GF-D8 (cell line): Measurements from ENCODE around the gene CDH26.

Source experiments
- DNase-seq: peaks from one replicate; lab custom pipeline; 2025; lab: John Stamatoyannopoulos, UW

The CDH26 gene

GRCh38 chr20:60046860-60047259 lies 88.6 kb downstream of the CDH26 start:
- DNase-seq: no peak

- DNase-seq: no peak
Measured at GRCh38 chr20:60048634-60049521, 90.7 kb downstream of the CDH26 start.

- DNase-seq: no peak
Measured at GRCh38 chr20:60049601-60050000, 91.4 kb downstream of the CDH26 start.

GRCh38 chr20:60050193-60050947 lies 92.1 kb downstream of the CDH26 start:
- DNase-seq: no peak

- no peak for DNase-seq
Measured at GRCh38 chr20:60051911-60052310, 93.7 kb downstream of the CDH26 start.

GRCh38 chr20:60052322-60052721 lies 94.1 kb downstream of the CDH26 start:
- DNase-seq: no peak

- no peak for DNase-seq
Measured at GRCh38 chr20:60053125-60053817, 95.0 kb downstream of the CDH26 start.

GRCh38 chr20:60053818-60054190 lies 95.6 kb downstream of the CDH26 start:
- DNase-seq: no peak

- DNase-seq: peak; percentile 97
Measured at GRCh38 chr20:60054716-60055634, 96.8 kb downstream of the CDH26 start.

GRCh38 chr20:60055740-60056139 lies 97.5 kb downstream of the CDH26 start:
- peak; percentile 98 for DNase-seq

- DNase-seq: peak; percentile 34
Measured at GRCh38 chr20:60056407-60057122, 98.3 kb downstream of the CDH26 start.

GRCh38 chr20:60057123-60057865 lies 99.1 kb downstream of the CDH26 start:
- peak; percentile 87 for DNase-seq

- DNase-seq: peak; percentile 99
Measured at GRCh38 chr20:60057866-60058807, 99.9 kb downstream of the CDH26 start.

GRCh38 chr20:60058879-60059278 lies 100.7 kb downstream of the CDH26 start:
- peak; percentile 43 for DNase-seq

- no peak for DNase-seq
Measured at GRCh38 chr20:60060006-60060557, 101.9 kb downstream of the CDH26 start.

GRCh38 chr20:60060593-60060992 lies 102.4 kb downstream of the CDH26 start:
- DNase-seq: peak; percentile 30

GRCh38 chr20:60062431-60063047 lies 104.3 kb downstream of the CDH26 start:
- no peak for DNase-seq

- no peak for DNase-seq
Measured at GRCh38 chr20:60063048-60063451, 104.8 kb downstream of the CDH26 start.
